Cardiac fibroblast (primary cell): ENCODE data around the gene TGFBRAP1.

ENCODE experiments used
- DNase-seq, 2 donors: peaks; one replicate each; pipeline versions ENCODE4 v3.0.0 to v3.0.0-alpha.2; 2010; ENCODE audit warnings: low read depth in 2 of 2
- H3K4me3 ChIP-seq, 2 donors: replicated peaks in 1 of 2; 1 replicate in 1 of 2; 2 replicates in 1 of 2; pipeline ENCODE4 v1.5.1; 2011; ENCODE audit warnings: low read depth in 2 of 2, low read length in 2 of 2, mild to moderate bottlenecking in 2 of 2, moderate library complexity in 1 of 2
- TF ChIP-seq, protein P1 (sequence below): IDR thresholded peaks from one replicate; pipeline ENCODE4 v1.5.1; 2011; ENCODE audit warnings: low read depth, mild to moderate bottlenecking, low read length, inconsistent platforms

Gene TGFBRAP1

DNA sequence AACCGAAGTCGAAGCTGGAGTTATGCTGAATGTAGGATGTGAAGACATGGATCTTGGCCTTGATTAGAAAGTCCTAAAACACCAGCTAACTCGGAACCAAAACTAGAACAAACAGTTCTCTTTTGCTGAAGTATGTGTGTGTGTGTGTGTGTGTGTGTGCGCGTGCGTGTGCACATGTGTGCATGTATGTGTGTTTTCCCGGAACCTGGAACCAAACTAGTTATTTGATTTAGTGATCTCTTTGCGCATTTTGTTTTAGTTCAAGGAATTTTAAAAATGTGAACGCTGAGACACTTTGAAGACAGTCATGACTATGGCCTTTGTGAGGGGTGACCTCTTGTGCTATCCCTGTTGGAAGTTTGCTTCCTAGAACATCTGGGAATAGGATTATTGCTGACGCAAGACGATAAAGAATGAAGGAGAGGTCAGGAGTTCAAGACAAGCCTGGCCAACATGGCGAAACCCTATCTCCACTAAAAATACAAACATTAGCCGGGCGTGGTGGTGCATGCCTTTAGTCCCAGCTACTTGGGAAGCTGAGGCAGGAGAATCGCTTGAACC, 45.5 kb upstream of the TGFBRAP1 start:
- TF ChIP-seq, protein P1, sequence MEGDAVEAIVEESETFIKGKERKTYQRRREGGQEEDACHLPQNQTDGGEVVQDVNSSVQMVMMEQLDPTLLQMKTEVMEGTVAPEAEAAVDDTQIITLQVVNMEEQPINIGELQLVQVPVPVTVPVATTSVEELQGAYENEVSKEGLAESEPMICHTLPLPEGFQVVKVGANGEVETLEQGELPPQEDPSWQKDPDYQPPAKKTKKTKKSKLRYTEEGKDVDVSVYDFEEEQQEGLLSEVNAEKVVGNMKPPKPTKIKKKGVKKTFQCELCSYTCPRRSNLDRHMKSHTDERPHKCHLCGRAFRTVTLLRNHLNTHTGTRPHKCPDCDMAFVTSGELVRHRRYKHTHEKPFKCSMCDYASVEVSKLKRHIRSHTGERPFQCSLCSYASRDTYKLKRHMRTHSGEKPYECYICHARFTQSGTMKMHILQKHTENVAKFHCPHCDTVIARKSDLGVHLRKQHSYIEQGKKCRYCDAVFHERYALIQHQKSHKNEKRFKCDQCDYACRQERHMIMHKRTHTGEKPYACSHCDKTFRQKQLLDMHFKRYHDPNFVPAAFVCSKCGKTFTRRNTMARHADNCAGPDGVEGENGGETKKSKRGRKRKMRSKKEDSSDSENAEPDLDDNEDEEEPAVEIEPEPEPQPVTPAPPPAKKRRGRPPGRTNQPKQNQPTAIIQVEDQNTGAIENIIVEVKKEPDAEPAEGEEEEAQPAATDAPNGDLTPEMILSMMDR = no peak
- H3K4me3 ChIP-seq = no peak overlapping the region
- peak; percentile 72 to 89 for DNase-seq

DNA sequence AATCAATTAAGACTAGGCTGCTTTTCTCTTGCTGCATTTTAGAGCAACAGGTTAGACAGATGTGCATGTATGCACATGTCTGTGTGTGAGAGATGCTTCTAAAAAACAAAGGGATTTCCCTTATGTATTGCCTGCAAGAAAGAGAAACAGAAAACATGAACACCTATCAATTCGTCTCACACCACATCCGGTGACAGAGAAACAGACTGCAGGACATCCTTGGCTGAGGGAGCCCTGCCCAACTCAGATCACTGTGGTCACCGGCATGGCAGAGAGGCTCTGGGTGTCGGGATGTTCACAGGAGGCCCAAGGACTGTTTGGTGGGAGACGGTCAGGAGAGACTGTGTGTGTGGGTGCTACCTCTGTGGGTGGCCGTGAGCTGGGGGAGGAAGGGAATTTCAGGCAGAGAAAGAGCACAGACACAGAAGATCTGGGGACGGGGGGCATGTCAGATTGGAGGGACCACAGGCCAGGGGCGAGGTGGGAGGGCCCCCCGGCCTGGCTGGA, 44.4 kb upstream of the TGFBRAP1 start:
- no peak overlapping the region for H3K4me3 ChIP-seq
- peak in 1 of 2 donors; percentile 14 for DNase-seq
- TF ChIP-seq, protein P1 = no peak

DNA sequence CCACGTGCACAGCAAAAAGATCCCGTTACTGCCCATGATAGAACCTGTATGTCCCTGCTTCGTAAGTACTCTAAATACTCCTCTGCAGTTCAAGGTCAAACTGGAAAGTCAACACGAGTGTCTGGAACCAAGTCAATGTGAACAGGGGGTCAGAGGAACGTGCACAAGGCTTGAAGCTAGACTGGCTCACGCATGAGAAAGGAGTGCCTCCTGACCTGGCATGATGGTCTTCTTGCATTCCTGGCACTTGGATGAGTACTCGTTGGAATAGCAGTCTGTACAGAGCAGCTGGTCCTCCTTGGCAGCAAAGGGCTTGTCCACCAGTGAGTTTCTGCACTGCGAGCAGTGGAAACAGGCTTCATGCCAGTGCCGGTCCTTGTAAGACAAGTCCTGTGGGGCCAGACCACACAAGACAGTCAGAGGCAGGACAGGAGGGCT, 43.8 kb upstream of the TGFBRAP1 start:
- TF ChIP-seq, protein P1 = no peak
- H3K4me3 ChIP-seq = no peak overlapping the region

DNA sequence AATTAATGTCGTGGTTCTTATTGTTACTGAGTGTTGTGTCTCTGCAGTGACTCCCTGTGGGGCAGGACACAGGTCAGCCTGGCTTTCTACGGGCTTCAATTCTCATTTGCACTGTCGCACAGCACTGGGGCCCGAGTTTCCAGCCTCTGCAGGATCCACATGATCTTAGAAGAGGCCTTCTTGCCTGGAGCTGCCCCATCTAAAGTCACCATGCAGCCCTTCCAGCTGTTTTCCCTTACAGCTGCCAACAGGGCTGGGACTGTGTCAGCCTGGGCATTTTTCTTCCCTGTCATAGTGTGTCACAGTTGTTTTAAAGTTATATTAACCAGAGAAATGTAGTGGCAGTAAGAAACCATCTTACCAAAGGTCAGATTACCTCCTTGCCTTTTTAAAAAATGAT, 42.3 kb upstream of the TGFBRAP1 start:
- DNase-seq = no peak
- TF ChIP-seq, protein P1 = no peak
- no peak overlapping the region for H3K4me3 ChIP-seq

More for the DNA sequence above, 43.8 kb upstream of the TGFBRAP1 start:
- DNase-seq = peak; percentile 42 to 73

DNA sequence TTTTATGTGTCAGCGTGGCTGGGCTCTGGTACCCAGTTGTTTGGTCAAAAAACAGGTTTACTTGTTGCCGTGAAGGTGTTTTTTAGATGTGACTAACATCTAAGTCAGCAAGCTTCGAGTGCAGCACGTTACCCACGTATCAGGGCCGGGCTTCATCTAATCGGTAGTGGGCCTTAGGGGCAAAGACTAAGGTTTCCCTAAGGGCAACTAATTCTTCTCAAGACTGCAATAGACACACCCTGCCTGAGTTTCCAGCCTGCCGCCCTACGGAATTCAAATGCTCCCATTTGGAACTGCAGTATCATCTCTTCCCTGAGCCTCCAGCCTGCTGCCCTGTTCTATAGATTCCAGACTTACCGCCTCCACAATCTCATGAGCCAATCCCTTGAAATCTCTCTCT, 41.6 kb upstream of the TGFBRAP1 start:
- TF ChIP-seq, protein P1 = no peak
- H3K4me3 ChIP-seq = no peak overlapping the region
- DNase-seq = peak in 1 of 2 donors; percentile 17

DNA sequence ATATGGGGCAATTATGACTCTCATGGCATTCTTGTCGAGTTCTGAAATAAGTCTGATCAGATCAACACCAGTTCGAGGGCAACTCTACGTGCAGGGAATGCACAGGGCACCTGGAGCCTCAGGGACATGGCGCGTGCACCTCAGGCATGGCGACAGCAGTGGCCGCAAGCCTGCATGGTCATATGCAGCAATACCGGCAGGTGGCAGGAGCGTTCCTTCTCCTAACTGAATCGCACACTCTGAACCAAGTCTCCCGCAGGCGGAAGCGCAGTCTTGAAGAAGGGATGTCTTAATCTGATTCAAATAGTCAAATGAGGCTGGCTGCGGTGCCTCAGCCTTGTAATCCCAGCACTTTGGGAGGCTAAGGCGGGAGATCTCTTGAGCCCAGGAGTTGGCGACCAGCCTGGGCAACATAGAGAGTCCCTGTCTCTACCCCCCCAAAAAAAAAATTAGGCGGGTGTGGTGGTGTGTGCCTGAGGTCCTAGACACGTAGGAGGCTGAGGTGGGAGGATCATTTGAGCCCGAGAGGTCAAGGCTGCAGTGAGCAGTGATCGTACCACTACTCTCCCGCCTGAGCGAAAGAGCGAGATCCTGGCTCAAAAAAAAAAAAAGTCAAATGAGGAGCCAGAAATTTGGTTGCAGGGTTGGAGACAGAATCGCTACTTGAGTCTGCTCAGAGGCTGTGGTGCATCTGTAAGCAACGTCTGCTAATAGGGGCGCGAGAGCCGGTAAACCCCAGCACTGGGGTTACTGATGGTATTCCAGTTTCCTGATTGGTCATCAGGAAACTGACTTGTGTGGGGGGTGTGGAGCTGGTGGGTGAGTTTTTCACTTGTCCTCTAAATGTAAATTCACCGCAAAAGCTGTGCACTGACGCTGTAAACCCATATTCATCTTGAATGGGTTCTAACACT, 40.5 kb upstream of the TGFBRAP1 start:
- TF ChIP-seq, protein P1 = peak; percentile 81
- no peak overlapping the region for H3K4me3 ChIP-seq
- peak; percentile 92 to 93 for DNase-seq
